ELF-1 (cell line): ENCODE measurements around the gene DPP10.
A peak's percentile ranks its signal among the peaks of the same experiment; 100 is the strongest.
"Not testable (repeated sequence)": the region's sequence is repeated elsewhere in the genome, so short reads cannot be mapped to it uniquely, and the experiment has no call there.

Source experiments
- DNase-seq: peaks from one replicate; pipeline ENCODE4 v3.0.0-alpha.2; 2016; ENCODE audit warnings: low read depth, low spot score

DPP10 gene

GRCh38 chr2:114949228-114949804, 506.9 kb downstream of the DPP10 start:
- no peak for DNase-seq

GRCh38 chr2:114960389-114960788, 517.9 kb downstream of the DPP10 start:
- no peak for DNase-seq

- DNase-seq = no peak
These were observed 520.1 kb downstream of the DPP10 start for GRCh38 chr2:114962532-114962931.

GRCh38 chr2:114968748-114969400, 526.4 kb downstream of the DPP10 start:
- no peak for DNase-seq

- DNase-seq = not testable (repeated sequence)
These were observed 561.9 kb downstream of the DPP10 start for GRCh38 chr2:115004321-115004720.

- no peak for DNase-seq
These were observed 569.3 kb downstream of the DPP10 start for GRCh38 chr2:115011721-115012120.

GRCh38 chr2:115022013-115022412, 579.6 kb downstream of the DPP10 start:
- not testable (repeated sequence) for DNase-seq

- DNase-seq = no peak
These were observed 592.4 kb downstream of the DPP10 start for GRCh38 chr2:115034801-115035200.

GRCh38 chr2:115036818-115037217, 594.4 kb downstream of the DPP10 start:
- peak; percentile 11 for DNase-seq

- no peak for DNase-seq
These were observed 615.0 kb downstream of the DPP10 start for GRCh38 chr2:115057473-115057872.

- DNase-seq = no peak
These were observed 627.6 kb downstream of the DPP10 start for GRCh38 chr2:115070002-115070401.

GRCh38 chr2:115071534-115071933, 629.1 kb downstream of the DPP10 start:
- no peak for DNase-seq

- no peak for DNase-seq
These were observed 633.4 kb downstream of the DPP10 start for GRCh38 chr2:115075800-115076199.

GRCh38 chr2:115077626-115078025, 635.2 kb downstream of the DPP10 start:
- no peak for DNase-seq

- DNase-seq = no peak
These were observed 640.8 kb downstream of the DPP10 start for GRCh38 chr2:115083225-115083624.

- no peak for DNase-seq
These were observed 641.3 kb downstream of the DPP10 start for GRCh38 chr2:115083711-115084110.

- no peak for DNase-seq
These were observed 642.0 kb downstream of the DPP10 start for GRCh38 chr2:115084446-115084845.

GRCh38 chr2:115086051-115086620, 643.7 kb downstream of the DPP10 start:
- peak; percentile 26 for DNase-seq

GRCh38 chr2:115094441-115094840, 652.0 kb downstream of the DPP10 start:
- DNase-seq = no peak

GRCh38 chr2:115105966-115106365, 663.5 kb downstream of the DPP10 start:
- DNase-seq = no peak

GRCh38 chr2:115115135-115115534, 672.7 kb downstream of the DPP10 start:
- DNase-seq = peak; percentile 49

GRCh38 chr2:115118306-115118705, 675.9 kb downstream of the DPP10 start:
- no peak for DNase-seq

GRCh38 chr2:115119086-115119485, 676.6 kb downstream of the DPP10 start:
- no peak for DNase-seq
